HG03457 (cell line): ENCODE measurements around the gene ARRDC4.
"Not testable (repeated sequence)": the region's sequence is repeated elsewhere in the genome, so short reads cannot be mapped to it uniquely, and the experiment has no call there.

Experiments used
- ATAC-seq: cut with Tn5 transposase; IDR thresholded peaks from one replicate; pipeline ENCODE4 v1.9.1; 2021; ENCODE audit warnings: moderate number of reproducible peaks; ENCODE audit not compliant: unreplicated experiment

The ARRDC4 gene

GRCh38 chr15:97963779-97964178 is 3.3 kb downstream of the ARRDC4 start:
- ATAC-seq: no peak

DNA sequence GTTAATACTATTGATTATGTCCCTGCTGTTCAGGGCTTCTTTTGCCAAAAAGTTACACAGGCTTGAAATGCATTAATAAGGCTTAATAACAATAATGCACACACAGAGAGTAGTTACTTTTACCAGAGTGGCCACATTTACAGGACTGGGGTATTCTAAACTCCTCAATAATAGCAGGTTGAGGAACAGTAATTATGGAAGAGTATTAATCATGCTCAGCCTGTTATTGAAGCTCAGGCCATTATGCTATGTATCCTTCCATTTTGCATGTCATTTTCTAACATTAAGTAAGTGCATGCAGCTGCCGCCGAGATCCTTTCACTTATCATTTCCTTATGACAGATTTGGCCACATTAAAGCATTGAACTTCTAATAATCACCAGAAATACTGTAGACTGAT is 5.7 kb downstream of the ARRDC4 start:
- ATAC-seq: no peak

- ATAC-seq: no peak
Observed at GRCh38 chr15:97966924-97967620, 6.6 kb downstream of the ARRDC4 start.

- ATAC-seq: no peak
Observed at GRCh38 chr15:97967881-97968280, 7.4 kb downstream of the ARRDC4 start.

- ATAC-seq: no peak
Observed at GRCh38 chr15:97968380-97968779, 7.9 kb downstream of the ARRDC4 start.

DNA sequence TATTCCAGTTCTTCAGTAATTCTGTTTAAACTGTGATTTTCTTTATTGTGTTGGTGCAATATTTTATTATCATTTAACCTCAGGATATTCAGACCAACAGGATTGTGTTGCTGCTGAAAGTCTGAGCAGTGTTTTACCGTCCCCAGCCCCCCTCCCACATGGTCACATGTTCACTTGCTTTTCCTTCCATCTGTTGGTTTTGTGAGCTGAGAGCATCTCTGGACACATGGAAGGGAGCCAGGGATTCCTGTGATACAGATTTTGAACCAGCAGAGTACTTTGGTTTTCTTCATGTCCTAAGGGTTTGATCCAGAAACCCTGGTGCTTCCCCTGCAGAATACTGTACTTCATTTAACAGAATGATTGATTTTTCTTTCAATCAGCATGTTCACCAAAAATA is 11.9 kb downstream of the ARRDC4 start:
- no peak for ATAC-seq

GRCh38 chr15:97976129-97976528 is 15.6 kb downstream of the ARRDC4 start:
- ATAC-seq: no peak

DNA sequence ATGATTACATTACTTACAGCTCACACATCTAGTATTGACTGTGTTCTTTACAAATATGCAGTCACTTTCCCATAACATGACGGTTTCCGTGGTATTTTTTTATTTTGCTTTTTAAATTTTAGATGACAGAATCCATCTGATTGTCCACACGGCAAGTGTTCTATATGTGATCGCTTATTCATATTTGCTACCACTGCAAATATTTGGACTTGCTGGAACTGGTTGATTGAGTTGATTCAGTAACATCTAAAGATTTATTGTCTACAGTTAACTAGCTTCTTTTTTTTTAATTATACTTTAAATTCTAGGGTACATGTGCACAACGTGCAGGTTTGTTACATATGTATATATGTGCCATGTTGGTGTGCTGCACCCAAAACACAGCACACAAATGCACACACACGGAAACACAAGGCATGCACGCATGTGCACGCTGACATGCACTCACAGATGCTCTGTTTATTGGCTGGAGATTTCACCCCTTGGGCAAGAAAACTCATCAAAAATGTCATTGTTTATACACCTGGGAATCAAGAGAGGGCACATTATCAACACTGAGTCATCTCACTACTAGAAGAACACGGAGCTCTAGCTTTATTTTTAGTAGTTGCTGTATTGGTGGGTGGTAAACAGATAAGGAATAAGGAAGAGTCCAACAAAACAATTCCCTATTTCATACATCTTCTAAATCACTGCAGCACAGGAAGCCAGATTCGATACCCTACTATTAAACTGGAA is 16.4 kb downstream of the ARRDC4 start:
- no peak for ATAC-seq

- ATAC-seq: no peak
Observed at GRCh38 chr15:97977734-97978133, 17.2 kb downstream of the ARRDC4 start.

GRCh38 chr15:97978401-97979139 is 18.1 kb downstream of the ARRDC4 start:
- ATAC-seq: no peak

- no peak for ATAC-seq
Observed at GRCh38 chr15:97979140-97979520, 18.6 kb downstream of the ARRDC4 start.

DNA sequence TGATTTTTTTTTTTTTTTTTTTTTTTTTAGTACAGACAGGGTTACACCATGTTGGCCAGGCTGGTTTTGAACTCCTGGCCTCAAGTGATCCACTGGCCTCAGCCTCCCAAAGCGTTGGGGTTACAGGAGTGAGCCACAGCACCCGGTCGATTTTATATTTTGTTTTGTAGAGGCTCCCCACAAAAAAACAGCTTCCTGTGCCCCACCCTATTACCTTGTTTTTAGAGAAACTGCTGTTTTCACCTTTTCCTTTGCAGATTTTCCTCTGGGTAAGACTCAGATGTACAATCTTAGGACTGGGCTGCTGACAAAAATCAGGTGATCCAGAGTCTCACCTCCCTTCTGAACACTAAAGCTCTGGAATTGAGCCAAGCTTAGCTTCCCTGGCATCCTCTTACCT is 20.6 kb downstream of the ARRDC4 start:
- ATAC-seq: no peak

- no peak for ATAC-seq
Observed at GRCh38 chr15:97981758-97982157, 21.3 kb downstream of the ARRDC4 start.

DNA sequence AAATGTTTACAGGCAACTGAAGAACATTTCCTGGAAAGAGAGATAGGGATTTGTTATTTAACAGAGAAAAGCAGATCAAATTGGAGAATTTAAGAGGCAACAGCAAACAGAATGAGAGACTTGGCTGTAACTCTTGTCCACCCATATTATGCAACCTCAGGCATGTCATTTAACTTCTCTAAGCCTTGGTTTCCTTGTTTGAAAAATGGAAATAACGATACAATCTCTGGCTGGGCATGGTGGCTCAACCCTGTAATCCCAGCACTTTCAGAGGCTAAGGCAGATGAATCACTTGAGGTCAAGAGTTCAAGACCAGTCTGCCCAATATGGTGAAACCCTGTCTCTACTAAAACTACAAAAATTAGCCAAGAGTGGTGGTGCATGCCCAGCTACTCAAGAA is 23.7 kb downstream of the ARRDC4 start:
- no peak for ATAC-seq

GRCh38 chr15:97985979-97986378 is 25.5 kb downstream of the ARRDC4 start:
- ATAC-seq: not testable (repeated sequence)

DNA sequence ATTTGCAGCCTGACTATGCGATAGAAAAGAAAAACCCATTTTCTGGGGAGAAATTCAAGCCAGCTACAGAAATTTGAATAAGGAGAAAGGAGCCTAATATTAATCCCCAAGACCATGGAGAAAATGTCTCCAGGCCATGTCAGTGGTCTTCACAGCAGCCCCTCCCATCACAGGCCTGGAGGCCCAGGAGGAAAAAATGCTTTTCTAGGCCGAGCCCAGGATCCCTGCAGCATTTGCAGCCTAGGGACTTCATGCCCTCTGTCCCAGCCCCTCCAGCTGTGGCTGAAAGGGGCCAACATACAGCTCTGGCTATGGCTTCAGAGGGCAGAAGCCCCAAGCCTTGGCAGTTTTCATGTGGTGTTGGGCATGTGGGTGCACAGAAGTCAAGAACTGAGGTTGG is 26.3 kb downstream of the ARRDC4 start:
- ATAC-seq: no peak

DNA sequence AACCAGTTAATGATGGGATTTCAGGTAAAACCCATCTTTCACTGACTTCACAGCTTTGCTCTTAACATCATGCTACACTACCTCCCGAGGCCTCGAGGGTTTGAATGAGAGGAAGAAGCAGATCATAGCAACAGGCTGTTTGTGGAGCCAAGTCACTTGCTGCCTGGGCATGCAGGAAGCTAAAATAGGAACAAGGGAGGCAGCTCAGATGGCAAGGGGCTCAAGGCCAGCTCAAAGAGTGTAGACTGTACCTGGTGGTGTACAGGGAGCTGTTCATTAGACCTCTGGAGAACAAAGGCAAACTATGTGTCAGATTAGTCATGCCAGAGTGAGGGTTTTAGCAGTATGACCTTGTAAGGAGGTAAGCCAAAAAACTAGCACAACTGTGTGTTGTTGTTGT is 28.8 kb downstream of the ARRDC4 start:
- no peak for ATAC-seq

DNA sequence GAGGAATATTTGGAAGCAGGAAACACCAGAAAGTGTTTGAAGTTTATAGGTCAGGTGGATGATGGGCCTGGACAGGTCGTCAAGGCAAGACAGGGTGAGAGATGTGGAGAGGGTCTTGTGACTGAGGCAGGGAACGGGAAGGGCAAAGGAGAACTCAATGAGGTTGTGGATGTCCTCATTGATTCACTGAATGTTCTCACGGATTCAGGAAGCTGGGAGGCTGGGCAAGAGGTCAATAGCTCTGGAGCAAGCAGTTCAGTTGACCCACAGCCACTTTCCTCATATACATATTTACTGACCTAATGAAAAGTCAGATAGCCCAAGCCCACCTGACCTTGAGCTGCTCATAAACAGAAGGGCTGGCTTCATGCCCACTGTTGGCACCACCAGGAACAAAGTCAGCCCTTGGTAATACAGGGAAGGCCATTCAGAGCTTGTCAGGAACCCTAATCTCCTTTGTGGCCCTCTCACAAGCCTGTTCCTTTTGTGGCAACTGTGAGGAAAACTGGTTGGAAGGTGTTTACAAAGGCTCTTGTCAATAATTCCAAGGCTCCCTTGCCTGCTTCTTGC is 31.6 kb downstream of the ARRDC4 start:
- no peak for ATAC-seq

DNA sequence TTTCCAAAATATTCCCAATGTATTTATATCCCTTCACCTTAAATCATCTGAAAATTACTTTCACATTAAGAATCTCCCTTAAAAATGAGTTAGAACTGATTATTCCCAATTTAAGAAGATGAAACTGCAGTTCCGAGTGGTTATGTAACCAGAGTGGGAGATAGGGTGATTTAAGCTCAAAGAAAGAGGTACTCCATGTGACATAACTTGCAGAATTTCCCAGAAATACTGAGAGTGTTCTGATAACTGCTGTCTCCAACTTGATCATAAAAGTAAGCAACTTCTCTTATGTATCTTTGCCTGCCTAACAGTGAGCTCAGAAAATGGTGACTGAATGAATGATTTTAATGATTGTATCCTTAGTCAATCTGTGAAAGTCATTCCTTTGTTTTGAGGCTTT is 32.3 kb downstream of the ARRDC4 start:
- no peak for ATAC-seq

DNA sequence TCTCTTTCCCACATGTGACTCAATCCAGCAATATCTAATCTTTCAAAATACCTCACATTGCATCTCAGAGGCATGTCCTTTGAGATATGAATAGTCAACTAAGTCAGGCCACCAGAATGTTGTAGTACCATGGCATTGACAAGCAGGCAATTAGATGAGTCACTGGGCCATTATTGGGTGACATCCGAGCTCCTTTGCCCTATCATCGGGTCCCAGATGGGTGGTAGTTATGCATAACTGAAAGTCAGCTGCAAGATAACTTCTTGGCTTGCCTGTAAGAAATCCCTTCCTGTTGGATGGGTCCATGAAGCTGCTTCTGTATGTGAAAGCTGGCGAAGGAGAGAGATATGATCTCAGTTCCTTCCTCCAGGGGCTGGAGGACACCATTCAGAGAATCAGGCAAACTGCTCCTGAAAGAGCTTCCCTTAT is 32.8 kb downstream of the ARRDC4 start:
- no peak for ATAC-seq

GRCh38 chr15:97994236-97994635 is 33.7 kb downstream of the ARRDC4 start:
- ATAC-seq: no peak

- no peak for ATAC-seq
Observed at GRCh38 chr15:97995192-97995591, 34.7 kb downstream of the ARRDC4 start.
